NCI-H82 treated with DMSO at 0.1 percent for 48 hours (cell line): ENCODE data around the gene TBX20.
"Not testable (repeated sequence)": the region's sequence is repeated elsewhere in the genome, so short reads cannot be mapped to it uniquely, and the experiment has no call there.

Experiments
- DNase-seq: peaks from one replicate; lab custom pipeline; 2025; ENCODE audit not compliant: unreplicated experiment; lab: John Stamatoyannopoulos, UW

TBX20 gene

GRCh38 chr7:35255443-35256255, 1.7 kb upstream of the TBX20 start:
- DNase-seq = no peak

- DNase-seq = no peak
Observed at GRCh38 chr7:35254496-35255442, 869 bp upstream of the TBX20 start.

- DNase-seq = no peak
Observed at GRCh38 chr7:35253460-35253709, 515 bp downstream of the TBX20 start.

GRCh38 chr7:35252612-35253459, 1.1 kb downstream of the TBX20 start:
- no peak for DNase-seq

GRCh38 chr7:35251606-35252310, 2.1 kb downstream of the TBX20 start:
- no peak for DNase-seq

GRCh38 chr7:35250941-35251340, 3.0 kb downstream of the TBX20 start:
- no peak for DNase-seq

GRCh38 chr7:35250452-35250851, 3.4 kb downstream of the TBX20 start:
- DNase-seq = no peak

- DNase-seq = no peak
Observed at GRCh38 chr7:35249537-35249907, 4.4 kb downstream of the TBX20 start.

GRCh38 chr7:35248576-35249536, 5.0 kb downstream of the TBX20 start:
- DNase-seq = no peak

- no peak for DNase-seq
Observed at GRCh38 chr7:35246819-35247218, 7.1 kb downstream of the TBX20 start.

- no peak for DNase-seq
Observed at GRCh38 chr7:35241884-35242283, 12.0 kb downstream of the TBX20 start.

GRCh38 chr7:35241436-35241835, 12.5 kb downstream of the TBX20 start:
- no peak for DNase-seq

- DNase-seq = not testable (repeated sequence)
Observed at GRCh38 chr7:35241008-35241407, 12.9 kb downstream of the TBX20 start.

- not testable (repeated sequence) for DNase-seq
Observed at GRCh38 chr7:35238456-35238855, 15.4 kb downstream of the TBX20 start.

GRCh38 chr7:35232994-35233393, 20.9 kb downstream of the TBX20 start:
- DNase-seq = no peak

GRCh38 chr7:35231221-35231620, 22.7 kb downstream of the TBX20 start:
- DNase-seq = not testable (repeated sequence)

- not testable (repeated sequence) for DNase-seq
Observed at GRCh38 chr7:35229116-35229780, 24.7 kb downstream of the TBX20 start.

- not testable (repeated sequence) for DNase-seq
Observed at GRCh38 chr7:35228496-35229051, 25.3 kb downstream of the TBX20 start.

GRCh38 chr7:35227438-35227837, 26.5 kb downstream of the TBX20 start:
- not testable (repeated sequence) for DNase-seq
